Ovary (tissue), 3 donors: ENCODE measurements around the gene RBPJL.

Experiments
- CTCF ChIP-seq, 3 donors: fragments of 450-650 bp in 2 of 3; fragments of 200-600 bp in 1 of 3; IDR thresholded peaks; one replicate each; pipeline versions ENCODE4 v1.5.1 to v1.8.0; 2016 to 2022; ENCODE audit warnings: antibody characterized with exemption in 3 of 3, mild to moderate bottlenecking in 1 of 3
- EP300 ChIP-seq: sonication (generic); formaldehyde crosslinking; IDR thresholded peaks from one replicate; pipeline ENCODE4 v1.6.1; 2017; ENCODE audit warnings: antibody characterized with exemption
- POLR2A ChIP-seq: fragments of 450-650 bp; IDR thresholded peaks from one replicate; pipeline ENCODE4 v1.6.1; 2017; ENCODE audit warnings: antibody characterized with exemption, mild to moderate bottlenecking, moderate library complexity
- donor health status: DM: no; HTN: no; CAD: no.

GRCh38 chr20:45305262-45305661 is 1.4 kb upstream of the RBPJL start:
- TF ChIP-seq EP300 = no peak
- TF ChIP-seq CTCF (IDR thresholded peaks at IDR 0.05) = no peak
- TF ChIP-seq POLR2A = no peak
